ENCODE measurements around the gene NEU3.
"Not testable (repeated sequence)": the region's sequence is repeated elsewhere in the genome, so short reads cannot be mapped to it uniquely, and the experiment has no call there.

The NEU3 gene

GRCh38 chr11:75029836-75030631 is 41.3 kb downstream of the NEU3 start:
- Mint-ChIP-seq H3K4me1 (ENCODE audit: low read depth) (no peaks in the 10 kb centered on the region), H3K4me3 (no peak overlapping the region), H3K27me3 (ENCODE audit: low read depth) (no peaks in the 10 kb centered on the region), H3K9me3 (no peaks in the 10 kb centered on the region), H3K36me3 (ENCODE audit: low read depth) (no peaks in the 10 kb centered on the region), H3K27ac (no peak overlapping the region)

GRCh38 chr11:75031224-75031753 is 42.6 kb downstream of the NEU3 start:
- Mint-ChIP-seq H3K4me1 (ENCODE audit: low read depth) (peaks cover 2% of the 10 kb centered on the region), H3K36me3 (ENCODE audit: low read depth) (no peaks in the 10 kb centered on the region), H3K27ac (no peak overlapping the region), H3K9me3 (no peaks in the 10 kb centered on the region), H3K4me3 (no peak overlapping the region), H3K27me3 (ENCODE audit: low read depth) (no peaks in the 10 kb centered on the region)

- Mint-ChIP-seq H3K27ac (no peak overlapping the region), H3K4me3 (no peak overlapping the region), H3K36me3 (ENCODE audit: low read depth) (no peaks in the 10 kb centered on the region), H3K4me1 (ENCODE audit: low read depth) (peaks cover 2% of the 10 kb centered on the region), H3K27me3 (ENCODE audit: low read depth) (no peaks in the 10 kb centered on the region), H3K9me3 (no peaks in the 10 kb centered on the region)
Observed at GRCh38 chr11:75031771-75032549, 43.2 kb downstream of the NEU3 start.

- Mint-ChIP-seq H3K4me1 (ENCODE audit: low read depth) (peaks cover 2% of the 10 kb centered on the region), H3K36me3 (ENCODE audit: low read depth) (no peaks in the 10 kb centered on the region), H3K27ac (no peak overlapping the region), H3K27me3 (ENCODE audit: low read depth) (no peaks in the 10 kb centered on the region), H3K9me3 (no peaks in the 10 kb centered on the region), H3K4me3 (no peak overlapping the region)
Observed at GRCh38 chr11:75032550-75032935, 43.8 kb downstream of the NEU3 start.

- peaks cover 2% of the 10 kb centered on the region for H3K4me1 Mint-ChIP-seq (ENCODE audit: low read depth)
- no peak overlapping the region for H3K4me3 Mint-ChIP-seq
- H3K27me3 Mint-ChIP-seq (ENCODE audit: low read depth) = no peaks in the 10 kb centered on the region
Observed at GRCh38 chr11:75033916-75034315, 45.2 kb downstream of the NEU3 start.

GRCh38 chr11:75035256-75035655 is 46.5 kb downstream of the NEU3 start:
- Mint-ChIP-seq H3K36me3 (ENCODE audit: low read depth) (no peaks in the 10 kb centered on the region), H3K4me3 (no peak overlapping the region), H3K4me1 (ENCODE audit: low read depth) (peaks cover 2% of the 10 kb centered on the region), H3K9me3 (no peaks in the 10 kb centered on the region), H3K27ac (no peak overlapping the region), H3K27me3 (ENCODE audit: low read depth) (no peaks in the 10 kb centered on the region)

More at GRCh38 chr11:75033916-75034315, 45.2 kb downstream of the NEU3 start:
- H3K9me3 Mint-ChIP-seq = no peaks in the 10 kb centered on the region
- no peaks in the 10 kb centered on the region for H3K36me3 Mint-ChIP-seq (ENCODE audit: low read depth)
- H3K27ac Mint-ChIP-seq = no peak overlapping the region

- Mint-ChIP-seq H3K27ac (no peak overlapping the region), H3K4me1 (ENCODE audit: low read depth) (peaks cover 2% of the 10 kb centered on the region), H3K27me3 (ENCODE audit: low read depth) (peaks cover under 1% of the 10 kb centered on the region), H3K36me3 (ENCODE audit: low read depth) (no peaks in the 10 kb centered on the region), H3K4me3 (no peak overlapping the region), H3K9me3 (no peaks in the 10 kb centered on the region)
Observed at GRCh38 chr11:75035911-75036565, 47.3 kb downstream of the NEU3 start.

- H3K36me3 Mint-ChIP-seq (ENCODE audit: low read depth) = no peaks in the 10 kb centered on the region
- no peaks in the 10 kb centered on the region for H3K9me3 Mint-ChIP-seq
- H3K27me3 Mint-ChIP-seq (ENCODE audit: low read depth) = peaks cover 8% of the 10 kb centered on the region
- no peak overlapping the region for H3K4me3 Mint-ChIP-seq
- peaks cover 2% of the 10 kb centered on the region for H3K4me1 Mint-ChIP-seq (ENCODE audit: low read depth)
- no peak overlapping the region for H3K27ac Mint-ChIP-seq
Observed at GRCh38 chr11:75040167-75040770, 51.5 kb downstream of the NEU3 start.

GRCh38 chr11:75041263-75041662 is 52.5 kb downstream of the NEU3 start:
- H3K4me3 Mint-ChIP-seq = no peak overlapping the region
- no peaks in the 10 kb centered on the region for H3K4me1 Mint-ChIP-seq (ENCODE audit: low read depth)
- H3K27ac Mint-ChIP-seq = no peak overlapping the region
- no peaks in the 10 kb centered on the region for H3K36me3 Mint-ChIP-seq (ENCODE audit: low read depth)
- peaks cover 8% of the 10 kb centered on the region for H3K27me3 Mint-ChIP-seq (ENCODE audit: low read depth)
- no peaks in the 10 kb centered on the region for H3K9me3 Mint-ChIP-seq

GRCh38 chr11:75041821-75042220 is 53.1 kb downstream of the NEU3 start:
- not testable (repeated sequence) for H3K27ac Mint-ChIP-seq; H3K36me3 Mint-ChIP-seq (ENCODE audit: low read depth); H3K4me1 Mint-ChIP-seq (ENCODE audit: low read depth); H3K9me3 Mint-ChIP-seq; H3K27me3 Mint-ChIP-seq (ENCODE audit: low read depth); H3K4me3 Mint-ChIP-seq

- H3K27ac Mint-ChIP-seq; H3K9me3 Mint-ChIP-seq; H3K4me3 Mint-ChIP-seq; H3K4me1 Mint-ChIP-seq (ENCODE audit: low read depth); H3K36me3 Mint-ChIP-seq (ENCODE audit: low read depth): not testable (repeated sequence)
- H3K27me3 Mint-ChIP-seq (ENCODE audit: low read depth) = peaks cover 13% of the 10 kb centered on the region
Observed at GRCh38 chr11:75044381-75045170, 55.8 kb downstream of the NEU3 start.

GRCh38 chr11:75046668-75047067 is 57.9 kb downstream of the NEU3 start:
- not testable (repeated sequence) for H3K4me1 Mint-ChIP-seq (ENCODE audit: low read depth); H3K36me3 Mint-ChIP-seq (ENCODE audit: low read depth); H3K27ac Mint-ChIP-seq; H3K9me3 Mint-ChIP-seq; H3K4me3 Mint-ChIP-seq; H3K27me3 Mint-ChIP-seq (ENCODE audit: low read depth)

GRCh38 chr11:75047191-75047590 is 58.5 kb downstream of the NEU3 start:
- Mint-ChIP-seq H3K27ac (no peak overlapping the region), H3K4me1 (ENCODE audit: low read depth) (no peaks in the 10 kb centered on the region), H3K4me3 (no peak overlapping the region), H3K9me3 (no peaks in the 10 kb centered on the region), H3K36me3 (ENCODE audit: low read depth) (no peaks in the 10 kb centered on the region), H3K27me3 (ENCODE audit: low read depth) (peaks cover 7% of the 10 kb centered on the region)
